K562 (cell line): Measurements from ENCODE around the gene KYAT1. TPM values are rescaled to one million over a fixed set of nuclear protein-coding genes. Genes with fewer than 3 reads are reported as not detected.

Experiments used
- HDAC3 ChIP-seq: fragments of 450-650 bp; IDR thresholded peaks from 2 replicates; pipeline ENCODE4 v1.6.1; 2018; ENCODE audit warnings: borderline replicate concordance, mild to moderate bottlenecking, moderate library complexity; ENCODE audit not compliant: partially characterized antibody
- IRF2 ChIP-seq: sonication (generic); formaldehyde crosslinking; IDR thresholded peaks from 2 replicates; pipeline ENCODE4 v1.8.1; 2022; ENCODE audit warnings: mild to moderate bottlenecking, missing genetic modification reagents
- KHSRP ChIP-seq: fragments of 450-650 bp; IDR thresholded peaks from 2 replicates; pipeline ENCODE4 v1.6.1; 2017
- MAFG ChIP-seq: fragments of 450-650 bp; conservative IDR thresholded peaks from 2 replicates; pipeline ENCODE4 v1.6.1; 2016; ENCODE audit warnings: missing genetic modification characterization, missing compliant biosample characterization
- MYC ChIP-seq, 2 experiments: fragments of 250-450 bp in 1 of 2; sonication (Bioruptor Pico) in 1 of 2; IDR thresholded peaks; 2 replicates each; pipeline versions ENCODE4 v1.5.1 to v1.6.1; 2012 to 2021; ENCODE audit warnings: low read depth in 2 of 2, borderline replicate concordance in 1 of 2, improper control_type of control experiment in 1 of 2, low read length in 1 of 2, mild to moderate bottlenecking in 1 of 2, moderate library complexity in 1 of 2
- NCOR1 ChIP-seq: fragments of 450-650 bp; IDR thresholded peaks from 2 replicates; pipeline ENCODE4 v1.6.1; 2016; ENCODE audit warnings: mild to moderate bottlenecking, moderate library complexity
- SAFB ChIP-seq: fragments of 200-400 bp; formaldehyde crosslinking; IDR thresholded peaks from 2 replicates; pipeline ENCODE4 v1.6.1; 2017; ENCODE audit warnings: low read depth, low read length, borderline replicate concordance
- SIX5 ChIP-seq, 2 experiments: IDR thresholded peaks; 2 replicates each; pipeline ENCODE4 v1.6.1; 2011; ENCODE audit warnings: low read length in 2 of 2, borderline replicate concordance in 1 of 2, low read depth in 1 of 2, mild to moderate bottlenecking in 1 of 2, moderate library complexity in 1 of 2; ENCODE audit not compliant: insufficient read depth in 1 of 2
- SMARCC2 ChIP-seq: fragments of 450-650 bp; IDR thresholded peaks from 2 replicates; pipeline ENCODE4 v1.6.1; 2017; ENCODE audit warnings: antibody characterized with exemption, moderate library complexity, mild to moderate bottlenecking, low read depth
- XRCC4 ChIP-seq: IDR thresholded peaks from one replicate; pipeline ENCODE4 v1.6.1; 2011; ENCODE audit not compliant: insufficient read depth, insufficient read length; ENCODE audit errors: extremely low read depth
- ZNF23 ChIP-seq: fragments of 250-450 bp; sonication (Bioruptor Pico); IDR thresholded peaks from 2 replicates; pipeline ENCODE4 v1.4.0; 2020; ENCODE audit warnings: mild to moderate bottlenecking
- ZSCAN29 ChIP-seq: fragments of 450-650 bp; IDR thresholded peaks from 2 replicates; pipeline ENCODE4 v1.6.1; 2017
- polyA plus RNA-seq, 8 experiments: library from polyadenylated mRNA; depleted of rRNA in 4 of 8; stranded (reverse) in 5 of 8; unstranded in 3 of 8; fragments of >200 nt; fragmentation: Nextera tagmentation in 2 of 8; fragmentation: Illumina TruSeq in 1 of 8; extraction: Ambion mirVana in 2 of 8; extraction: Trizol in 1 of 8; gene quantifications; 2 replicates each; pipeline versions ENCODE4 v1.2.1 to v1.2.3, GENCODE V29; 2011 to 2014; ENCODE audit warnings: inconsistent platforms in 1 of 8, missing spikeins in 1 of 8
- total RNA-seq, 7 experiments: library from RNA; depleted of rRNA in 6 of 7; stranded (reverse); fragments of >200 nt in 6 of 7; fragmentation: Illumina TruSeq in 2 of 7; extraction: Trizol in 2 of 7; gene quantifications; 2 replicates each; pipeline versions ENCODE4 v1.2.1 to v1.2.3, GENCODE V29; 2011 to 2021; ENCODE audit warnings: low replicate concordance in 1 of 7
- TF ChIP-seq, protein P1 (sequence below): sonication (generic); formaldehyde crosslinking; IDR thresholded peaks from 2 replicates; pipeline ENCODE4 v1.8.0; 2022; ENCODE audit warnings: mild to moderate bottlenecking, low read depth, missing genetic modification reagents
- TF ChIP-seq, protein P2 (sequence below), 2 experiments: fragments of 450-650 bp in 1 of 2; sonication (generic) in 1 of 2; formaldehyde crosslinking in 1 of 2; IDR thresholded peaks; 2 replicates each; pipeline versions ENCODE4 v1.7.1 to v1.9.0; 2016 to 2022; ENCODE audit warnings: inconsistent platforms in 1 of 2, mild to moderate bottlenecking in 1 of 2, missing genetic modification reagents in 1 of 2

The KYAT1 gene
- total and polyA plus RNA-seq, 9 of the 15 experiments (the other 6 are each of a cell fraction or from before 2014, with no cell fraction given) = 6.4 to 16.8 (median 11.1) TPM

DNA sequence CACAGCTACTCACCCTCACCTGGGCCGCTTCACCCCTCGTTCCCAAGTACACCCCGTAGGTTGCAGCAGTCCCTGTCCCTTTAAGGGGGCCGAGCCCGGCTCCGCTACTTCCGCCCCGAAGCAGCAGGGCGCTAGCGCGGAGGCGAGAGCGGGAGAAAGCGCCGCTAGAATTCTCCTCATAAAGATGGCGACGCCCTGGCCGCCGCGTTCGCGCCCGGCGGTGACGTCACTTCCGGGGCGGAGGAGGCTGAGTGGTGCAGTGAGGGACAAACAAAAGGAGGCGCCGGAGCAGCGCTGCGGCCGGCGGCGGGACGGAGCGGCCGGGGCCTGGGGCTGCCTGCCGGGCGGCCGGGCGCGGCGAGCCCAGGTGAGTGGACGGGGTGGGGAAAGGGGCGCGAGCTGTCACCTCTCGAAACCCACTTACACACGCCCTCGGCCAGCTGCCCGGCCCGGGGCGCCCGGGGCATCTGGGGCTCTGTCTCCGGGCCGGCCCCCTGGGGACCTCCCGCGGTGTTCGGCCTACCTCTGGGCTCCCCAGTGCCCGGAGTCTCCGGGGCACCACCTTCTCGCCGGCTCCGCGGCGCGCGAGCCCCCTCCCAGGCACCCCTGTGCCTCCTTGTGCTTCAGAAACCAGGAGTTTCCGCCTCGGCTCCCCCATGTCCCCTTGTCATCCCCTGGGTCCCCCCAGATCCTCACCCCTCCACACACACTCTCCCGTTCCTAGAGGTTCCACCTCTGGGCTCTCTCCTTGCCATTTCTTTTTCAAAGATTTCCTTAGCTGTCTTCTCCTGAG is at the start of gene KYAT1, which contains the start of gene LRRC8A (continued):
- TF ChIP-seq, protein P1, sequence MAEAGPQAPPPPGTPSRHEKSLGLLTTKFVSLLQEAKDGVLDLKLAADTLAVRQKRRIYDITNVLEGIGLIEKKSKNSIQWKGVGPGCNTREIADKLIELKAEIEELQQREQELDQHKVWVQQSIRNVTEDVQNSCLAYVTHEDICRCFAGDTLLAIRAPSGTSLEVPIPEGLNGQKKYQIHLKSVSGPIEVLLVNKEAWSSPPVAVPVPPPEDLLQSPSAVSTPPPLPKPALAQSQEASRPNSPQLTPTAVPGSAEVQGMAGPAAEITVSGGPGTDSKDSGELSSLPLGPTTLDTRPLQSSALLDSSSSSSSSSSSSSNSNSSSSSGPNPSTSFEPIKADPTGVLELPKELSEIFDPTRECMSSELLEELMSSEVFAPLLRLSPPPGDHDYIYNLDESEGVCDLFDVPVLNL (CRISPR knock-in tag) = 0 out of 2 replicates have a peak, but pooled peaks have one; percentile 22
- TF ChIP-seq, protein P2, sequence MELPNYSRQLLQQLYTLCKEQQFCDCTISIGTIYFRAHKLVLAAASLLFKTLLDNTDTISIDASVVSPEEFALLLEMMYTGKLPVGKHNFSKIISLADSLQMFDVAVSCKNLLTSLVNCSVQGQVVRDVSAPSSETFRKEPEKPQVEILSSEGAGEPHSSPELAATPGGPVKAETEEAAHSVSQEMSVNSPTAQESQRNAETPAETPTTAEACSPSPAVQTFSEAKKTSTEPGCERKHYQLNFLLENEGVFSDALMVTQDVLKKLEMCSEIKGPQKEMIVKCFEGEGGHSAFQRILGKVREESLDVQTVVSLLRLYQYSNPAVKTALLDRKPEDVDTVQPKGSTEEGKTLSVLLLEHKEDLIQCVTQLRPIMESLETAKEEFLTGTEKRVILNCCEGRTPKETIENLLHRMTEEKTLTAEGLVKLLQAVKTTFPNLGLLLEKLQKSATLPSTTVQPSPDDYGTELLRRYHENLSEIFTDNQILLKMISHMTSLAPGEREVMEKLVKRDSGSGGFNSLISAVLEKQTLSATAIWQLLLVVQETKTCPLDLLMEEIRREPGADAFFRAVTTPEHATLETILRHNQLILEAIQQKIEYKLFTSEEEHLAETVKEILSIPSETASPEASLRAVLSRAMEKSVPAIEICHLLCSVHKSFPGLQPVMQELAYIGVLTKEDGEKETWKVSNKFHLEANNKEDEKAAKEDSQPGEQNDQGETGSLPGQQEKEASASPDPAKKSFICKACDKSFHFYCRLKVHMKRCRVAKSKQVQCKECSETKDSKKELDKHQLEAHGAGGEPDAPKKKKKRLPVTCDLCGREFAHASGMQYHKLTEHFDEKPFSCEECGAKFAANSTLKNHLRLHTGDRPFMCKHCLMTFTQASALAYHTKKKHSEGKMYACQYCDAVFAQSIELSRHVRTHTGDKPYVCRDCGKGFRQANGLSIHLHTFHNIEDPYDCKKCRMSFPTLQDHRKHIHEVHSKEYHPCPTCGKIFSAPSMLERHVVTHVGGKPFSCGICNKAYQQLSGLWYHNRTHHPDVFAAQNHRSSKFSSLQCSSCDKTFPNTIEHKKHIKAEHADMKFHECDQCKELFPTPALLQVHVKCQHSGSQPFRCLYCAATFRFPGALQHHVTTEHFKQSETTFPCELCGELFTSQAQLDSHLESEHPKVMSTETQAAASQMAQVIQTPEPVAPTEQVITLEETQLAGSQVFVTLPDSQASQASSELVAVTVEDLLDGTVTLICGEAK (IDR thresholded peaks at IDR 0.05) = peak; percentile 90
- TF ChIP-seq, protein P2 (CRISPR knock-in tag; IDR thresholded peaks at IDR 0.05) = no peak
- TF ChIP-seq ZSCAN29 = no peak
- TF ChIP-seq IRF2 (CRISPR knock-in tag) = no peak
- no peak for TF ChIP-seq HDAC3
- TF ChIP-seq KHSRP = peak; percentile 70; the same call in 1 of the 2 replicates
- no peak for TF ChIP-seq SMARCC2
- no peak for TF ChIP-seq XRCC4
- TF ChIP-seq NCOR1 = peak; percentile 85
- TF ChIP-seq MYC (IDR thresholded peaks at IDR 0.05; ENCODE audit: low read depth, low read length) = peak; percentile 79
- TF ChIP-seq MYC (CRISPR knock-in tag; IDR thresholded peaks at IDR 0.05; ENCODE audit: borderline replicate concordance, low read depth) = no peak
- no peak for TF ChIP-seq MAFG
- no peak for TF ChIP-seq SAFB
- TF ChIP-seq SIX5 (IDR thresholded peaks at IDR 0.05; ENCODE audit: borderline replicate concordance in 1 of 2, insufficient read depth in 1 of 2, low read depth in 1 of 2, low read length in 2 of 2) = peak; percentile 45 to 62; a peak in 3 of 4 replicates
- TF ChIP-seq ZNF23 (CRISPR knock-in tag) = no peak
